Tibial nerve (tissue), 4 donors: ENCODE data around the gene GTF2F2. TPM values are rescaled to one million over a fixed set of nuclear protein-coding genes. Genes with fewer than 3 reads are reported as not detected.

Experiments used
- DNase-seq, 2 donors: peaks; one replicate each; pipeline ENCODE4 v3.0.0-alpha.2; 2019; ENCODE audit warnings: low spot score in 2 of 2
- H3K27ac ChIP-seq, 4 donors: fragments of 200-600 bp; sonication (generic) in 3 of 4; one replicate each; pipeline ENCODE4 v1.5.1; 2017 to 2019; ENCODE audit warnings: mild to moderate bottlenecking in 1 of 4
- H3K27me3 ChIP-seq, 2 donors: fragments of 200-600 bp; sonication (generic) in 1 of 2; one replicate each; pipeline versions ENCODE4 v1.5.1 to v1.6.0; 2017 to 2019
- H3K36me3 ChIP-seq, 3 donors: fragments of 200-600 bp; sonication (generic); one replicate each; pipeline ENCODE4 v1.5.1; 2018 to 2019
- H3K4me1 ChIP-seq, 4 donors: fragments of 200-600 bp; sonication (generic) in 3 of 4; one replicate each; pipeline ENCODE4 v1.5.1; 2017 to 2019
- H3K4me3 ChIP-seq, 4 donors: fragments of 200-600 bp; sonication (generic) in 3 of 4; one replicate each; pipeline ENCODE4 v1.5.1; 2017 to 2019; ENCODE audit warnings: mild to moderate bottlenecking in 1 of 4, moderate library complexity in 1 of 4
- H3K9me3 ChIP-seq, 4 donors: fragments of 200-600 bp; sonication (generic) in 3 of 4; one replicate each; pipeline ENCODE4 v1.5.1; 2017 to 2019
- EP300 ChIP-seq, 2 donors: sonication (generic); formaldehyde crosslinking; IDR thresholded peaks; one replicate each; pipeline ENCODE4 v1.6.1; 2017; ENCODE audit warnings: antibody characterized with exemption in 2 of 2, mild to moderate bottlenecking in 1 of 2
- POLR2A ChIP-seq, 2 donors: fragments of 450-650 bp; IDR thresholded peaks; one replicate each; pipeline ENCODE4 v1.6.1; 2017; ENCODE audit warnings: antibody characterized with exemption in 2 of 2, mild to moderate bottlenecking in 2 of 2, moderate library complexity in 2 of 2
- WGBS, 2 donors: methylation state at CpG; one replicate each; pipeline ENCODE4 v1.1.5; 2018; 5-methylcytosine and 5-hydroxymethylcytosine counted together
- total RNA-seq, 4 donors: library from RNA; depleted of rRNA; stranded (reverse); fragments of >200 nt; gene quantifications; one replicate each; pipeline ENCODE4 v1.1.0, GENCODE V29; 2016
- TF ChIP-seq, protein P1 (sequence below), 5 experiments: fragments of 200-600 bp in 3 of 5; fragments of 450-650 bp in 2 of 5; sonication (generic) in 3 of 5; IDR thresholded peaks; one replicate each; pipeline ENCODE4 v1.5.1; 2016 to 2019; ENCODE audit warnings: antibody characterized with exemption in 5 of 5, mild to moderate bottlenecking in 3 of 5, moderate library complexity in 2 of 5

The GTF2F2 gene
- total RNA-seq, 4 donors from 2014 or later: 20.2 to 28.8 (median 24.1) TPM

GRCh38 chr13:45269204-45269603 lies 148.9 kb downstream of the GTF2F2 start:
- Histone ChIP-seq H3K9me3 (no peaks in the 10 kb centered on the region), H3K36me3 (peaks cover 0 to 13% (median 0%) of the 10 kb centered on the region in 3 donors), H3K4me3 (no peak overlapping the region), H3K27me3 (no peaks in the 10 kb centered on the region), H3K27ac (no peak overlapping the region), H3K4me1 (no peaks in the 10 kb centered on the region)
- 72 to 84% methylated on average over 2 of the region's 2 CpGs for WGBS, 2 donors
- no peak for DNase-seq
- TF ChIP-seq POLR2A (IDR thresholded peaks at IDR 0.05): no peak
- TF ChIP-seq EP300 (IDR thresholded peaks at IDR 0.05): no peak

DNA sequence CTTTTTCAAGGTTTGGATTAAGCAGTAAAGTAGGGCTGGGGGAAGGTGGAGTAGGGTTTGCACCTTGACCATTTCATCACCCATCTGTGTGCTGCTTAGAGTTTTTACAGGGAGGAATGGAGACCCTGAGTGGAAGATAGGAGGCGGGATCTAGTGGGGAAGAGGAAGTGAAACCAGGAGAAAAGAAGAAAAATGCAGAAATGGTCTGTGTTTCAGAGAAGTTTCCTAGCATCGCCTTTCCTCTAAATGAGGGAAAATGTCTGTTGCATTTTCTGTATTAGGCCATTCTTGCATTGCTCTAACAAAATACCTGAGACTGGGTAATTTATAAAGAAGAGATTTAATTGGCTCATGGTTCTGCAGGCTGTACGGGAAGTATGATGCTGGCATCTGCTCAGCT lies 156.6 kb downstream of the GTF2F2 start:
- TF ChIP-seq POLR2A (IDR thresholded peaks at IDR 0.05) (no peak), EP300 (IDR thresholded peaks at IDR 0.05) (no peak)
- TF ChIP-seq, protein P1, sequence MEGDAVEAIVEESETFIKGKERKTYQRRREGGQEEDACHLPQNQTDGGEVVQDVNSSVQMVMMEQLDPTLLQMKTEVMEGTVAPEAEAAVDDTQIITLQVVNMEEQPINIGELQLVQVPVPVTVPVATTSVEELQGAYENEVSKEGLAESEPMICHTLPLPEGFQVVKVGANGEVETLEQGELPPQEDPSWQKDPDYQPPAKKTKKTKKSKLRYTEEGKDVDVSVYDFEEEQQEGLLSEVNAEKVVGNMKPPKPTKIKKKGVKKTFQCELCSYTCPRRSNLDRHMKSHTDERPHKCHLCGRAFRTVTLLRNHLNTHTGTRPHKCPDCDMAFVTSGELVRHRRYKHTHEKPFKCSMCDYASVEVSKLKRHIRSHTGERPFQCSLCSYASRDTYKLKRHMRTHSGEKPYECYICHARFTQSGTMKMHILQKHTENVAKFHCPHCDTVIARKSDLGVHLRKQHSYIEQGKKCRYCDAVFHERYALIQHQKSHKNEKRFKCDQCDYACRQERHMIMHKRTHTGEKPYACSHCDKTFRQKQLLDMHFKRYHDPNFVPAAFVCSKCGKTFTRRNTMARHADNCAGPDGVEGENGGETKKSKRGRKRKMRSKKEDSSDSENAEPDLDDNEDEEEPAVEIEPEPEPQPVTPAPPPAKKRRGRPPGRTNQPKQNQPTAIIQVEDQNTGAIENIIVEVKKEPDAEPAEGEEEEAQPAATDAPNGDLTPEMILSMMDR (IDR thresholded peaks at IDR 0.05): no peak
- Histone ChIP-seq H3K27me3 (no peaks in the 10 kb centered on the region), H3K9me3 (no peaks in the 10 kb centered on the region), H3K27ac (no peak overlapping the region), H3K4me3 (no peak overlapping the region), H3K4me1 (peaks cover 0 to 39% (median 6%) of the 10 kb centered on the region in 4 donors), H3K36me3 (no peaks in the 10 kb centered on the region)
- no peak for DNase-seq
- WGBS, 2 donors: 86 to 90% methylated on average over 3 of the region's 3 CpGs

DNA sequence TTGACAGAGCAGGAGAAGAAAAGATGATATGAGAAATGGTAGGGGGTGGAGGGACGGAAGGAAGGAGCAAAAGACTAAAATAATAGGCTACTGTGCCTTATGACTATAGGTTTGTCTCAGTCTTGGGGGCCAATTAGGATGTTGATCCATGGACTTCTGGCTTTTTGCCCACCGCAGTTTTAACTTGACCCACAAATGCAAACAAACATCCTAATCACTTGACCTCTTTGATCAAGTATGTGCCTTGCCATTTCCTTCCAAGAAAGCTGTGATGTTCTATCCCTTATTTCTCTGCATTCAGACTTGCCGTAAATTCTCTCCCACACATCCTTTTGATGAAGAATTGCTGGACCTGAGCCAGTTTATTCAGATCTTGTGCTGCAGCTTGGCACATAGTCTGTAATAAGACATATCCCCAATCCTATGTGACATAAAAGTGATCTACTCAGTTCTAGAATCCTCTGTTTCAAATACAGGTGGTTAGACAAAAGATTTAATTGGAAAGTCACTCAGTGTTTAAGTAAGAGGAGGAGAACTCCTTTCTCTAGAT lies 157.9 kb downstream of the GTF2F2 start:
- DNase-seq: no peak
- TF ChIP-seq, protein P1 (IDR thresholded peaks at IDR 0.05): no peak
- no peak for TF ChIP-seq POLR2A (IDR thresholded peaks at IDR 0.05)
- no peak for TF ChIP-seq EP300 (IDR thresholded peaks at IDR 0.05)
- H3K4me3 ChIP-seq: no peak overlapping the region
- H3K27ac ChIP-seq: no peak overlapping the region
- H3K4me1 ChIP-seq: peaks cover 0 to 39% (median 6%) of the 10 kb centered on the region in 4 donors
- H3K9me3 ChIP-seq: no peaks in the 10 kb centered on the region
- no peaks in the 10 kb centered on the region for H3K36me3 ChIP-seq
- H3K27me3 ChIP-seq: no peaks in the 10 kb centered on the region
- WGBS, 2 donors: 38 to 49% methylated on average over 3 of the region's 3 CpGs

DNA sequence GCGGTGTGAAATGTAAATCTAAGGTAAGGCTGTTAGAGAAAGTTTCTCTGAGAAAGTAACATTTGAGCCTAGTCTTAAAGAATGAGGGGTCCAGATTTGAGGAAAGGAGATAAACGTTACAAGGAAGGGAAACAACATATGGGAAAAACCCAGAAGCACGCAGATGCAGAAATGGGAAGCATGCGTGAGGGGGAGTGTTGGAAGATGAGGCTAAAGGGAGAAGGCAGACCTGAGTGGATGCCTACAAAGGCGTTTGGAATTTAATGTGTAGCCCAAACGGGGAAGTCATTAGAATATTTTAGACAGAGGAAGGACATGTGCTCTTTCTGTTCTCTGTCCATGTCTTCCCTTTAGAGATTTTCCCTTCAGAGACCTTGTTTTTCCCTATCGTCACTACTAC lies 159.7 kb downstream of the GTF2F2 start:
- Histone ChIP-seq H3K27me3 (no peaks in the 10 kb centered on the region), H3K27ac (peak overlapping the region in 2 of 4 donors; percentile 58 to 62), H3K36me3 (no peaks in the 10 kb centered on the region), H3K9me3 (no peaks in the 10 kb centered on the region), H3K4me3 (no peak overlapping the region), H3K4me1 (peaks cover 0 to 39% (median 6%) of the 10 kb centered on the region in 4 donors)
- WGBS, 2 donors: 60 to 65% methylated on average over 7 of the region's 7 CpGs
- no peak for DNase-seq
- TF ChIP-seq EP300 (IDR thresholded peaks at IDR 0.05) (no peak), POLR2A (IDR thresholded peaks at IDR 0.05) (no peak)
- TF ChIP-seq, protein P1 (IDR thresholded peaks at IDR 0.05): no peak

DNA sequence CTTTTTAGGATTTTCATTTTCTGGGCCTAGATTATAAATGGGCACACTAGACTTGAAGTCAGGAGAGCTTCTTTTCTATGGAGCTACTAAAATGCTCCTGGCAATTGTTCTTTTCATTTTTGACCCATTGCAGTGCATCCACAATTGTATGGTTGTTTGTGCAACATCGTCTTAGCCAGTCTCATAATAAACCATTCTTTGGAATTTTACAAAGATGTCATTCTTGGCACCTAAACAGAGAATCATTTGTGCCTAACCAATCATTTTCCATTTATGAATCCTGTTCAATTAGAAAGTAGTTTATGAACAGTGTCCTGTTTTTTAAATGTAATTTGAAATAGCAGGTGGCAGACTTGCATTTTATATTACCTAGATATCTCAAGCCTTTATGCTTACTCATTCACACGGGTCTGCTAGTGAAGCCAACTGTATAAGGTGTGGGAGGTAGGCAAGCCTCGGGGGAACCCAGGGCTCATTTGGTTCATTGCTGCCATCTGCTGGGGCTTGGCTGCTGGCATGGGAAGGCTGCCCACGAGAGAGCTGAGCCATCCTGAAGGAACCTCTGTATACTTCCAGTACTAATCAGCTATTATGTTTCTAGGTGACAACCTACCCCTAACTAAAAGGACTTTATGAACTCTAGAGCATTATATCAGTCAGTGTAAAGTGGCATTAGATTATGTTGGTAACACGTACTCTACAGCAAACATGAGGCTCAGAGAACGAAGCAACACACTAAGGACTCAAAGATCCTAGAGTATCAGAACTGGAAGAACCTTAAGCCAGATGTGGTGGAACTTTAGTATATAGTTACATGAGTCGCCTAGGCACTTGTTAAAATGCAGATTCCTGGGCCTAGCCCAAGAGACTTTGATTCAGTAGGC lies 160.7 kb downstream of the GTF2F2 start:
- 31 to 42% methylated on average over 7 of the region's 7 CpGs for WGBS, 2 donors
- Histone ChIP-seq H3K4me3 (no peak overlapping the region), H3K27ac (peak overlapping the region in 2 of 4 donors; percentile 58 to 62), H3K36me3 (peaks cover 0 to 9% (median 0%) of the 10 kb centered on the region in 3 donors), H3K27me3 (no peaks in the 10 kb centered on the region), H3K4me1 (peaks cover 0 to 39% (median 6%) of the 10 kb centered on the region in 4 donors), H3K9me3 (no peaks in the 10 kb centered on the region)
- TF ChIP-seq EP300 (IDR thresholded peaks at IDR 0.05) (peak in 1 of 2 donors; percentile 35), POLR2A (IDR thresholded peaks at IDR 0.05) (no peak)
- TF ChIP-seq, protein P1 (IDR thresholded peaks at IDR 0.05): peak; percentile 52 to 75 (median 60)
- peak; percentile 31 to 64 for DNase-seq
